ENCODE data around the gene EFR3B.

The EFR3B gene

DNA sequence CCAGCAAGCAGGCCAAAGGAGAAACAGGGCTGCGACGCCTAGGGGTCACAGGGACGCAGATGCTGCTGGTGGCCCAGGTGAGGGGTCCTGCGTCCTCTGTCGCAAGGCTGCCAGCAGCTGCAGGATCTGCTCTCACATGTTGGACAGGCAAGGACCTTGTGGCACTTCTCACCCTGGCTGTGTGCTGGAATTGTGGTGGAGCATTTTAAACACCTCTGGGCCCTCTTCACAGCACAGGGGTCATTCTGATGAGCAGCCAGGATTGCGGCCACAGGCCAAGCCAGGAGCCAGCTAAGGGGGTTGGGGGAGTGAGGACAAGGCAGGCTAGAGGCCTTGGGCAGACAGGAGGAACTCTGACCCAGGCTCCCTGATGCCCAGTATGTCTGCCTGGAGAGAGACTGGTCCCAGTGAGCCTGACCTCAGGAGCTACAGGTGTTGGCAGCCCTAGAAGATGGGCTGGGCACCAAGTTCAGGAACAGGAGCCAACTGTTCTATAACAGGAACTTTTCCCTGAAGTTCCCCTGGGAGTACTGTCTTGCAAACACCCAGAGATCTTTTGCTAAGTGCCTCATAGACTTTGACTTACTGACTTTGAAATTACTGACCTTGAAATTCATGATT, 40.2 kb downstream of the EFR3B start (continued):
- TF ChIP-seq PPARA (CRISPR knock-in tag; IDR thresholded peaks at IDR 0.05; ENCODE audit: borderline replicate concordance) (no peak), ZNF70 (CRISPR knock-in tag; IDR thresholded peaks at IDR 0.05) (no peak), ISL1 (CRISPR knock-in tag; IDR thresholded peaks at IDR 0.05) (no peak)

DNA sequence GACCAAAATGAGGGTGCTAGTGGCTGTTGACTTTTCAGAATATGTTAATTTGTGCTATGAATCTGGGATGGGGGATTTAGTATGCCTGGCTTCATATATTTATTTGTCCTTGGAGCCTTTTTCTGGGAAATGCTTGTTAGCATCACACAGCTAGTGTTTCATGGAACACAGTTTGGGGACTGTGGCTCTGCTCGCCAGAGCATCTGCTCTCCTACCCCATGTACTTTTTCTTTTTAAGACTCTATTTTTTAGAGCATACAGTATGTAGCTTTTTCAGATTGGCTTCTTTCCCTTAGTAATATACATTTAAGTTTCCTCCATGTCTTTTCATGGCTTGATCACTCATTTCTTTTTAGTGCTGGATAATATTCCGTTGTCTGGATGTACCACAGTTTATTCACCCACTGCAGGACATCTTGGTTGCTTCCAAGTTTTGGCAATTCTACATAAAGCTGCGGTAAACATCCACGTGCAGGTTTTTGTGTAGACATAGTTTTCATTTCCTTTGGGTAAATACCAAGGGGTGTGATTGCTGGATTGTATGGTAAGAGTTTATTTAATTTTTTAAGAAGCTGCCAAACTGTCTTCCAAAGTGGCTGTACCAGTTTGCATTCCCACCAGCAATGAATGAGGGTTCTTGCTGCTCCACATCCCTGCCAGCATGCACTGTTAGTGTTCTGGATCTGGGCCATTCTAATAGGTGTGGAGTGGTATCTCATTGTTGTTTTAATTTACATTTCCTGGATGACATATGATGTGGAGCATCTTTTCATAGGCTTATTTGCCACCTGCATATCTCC, 44.1 kb downstream of the EFR3B start:
- ATAC-seq: no peak
- TF ChIP-seq ZNF8 (CRISPR knock-in tag; IDR thresholded peaks at IDR 0.05) (peak; percentile 74), PPARA (CRISPR knock-in tag; IDR thresholded peaks at IDR 0.05; ENCODE audit: borderline replicate concordance) (no peak)
- TF ChIP-seq, protein P1, sequence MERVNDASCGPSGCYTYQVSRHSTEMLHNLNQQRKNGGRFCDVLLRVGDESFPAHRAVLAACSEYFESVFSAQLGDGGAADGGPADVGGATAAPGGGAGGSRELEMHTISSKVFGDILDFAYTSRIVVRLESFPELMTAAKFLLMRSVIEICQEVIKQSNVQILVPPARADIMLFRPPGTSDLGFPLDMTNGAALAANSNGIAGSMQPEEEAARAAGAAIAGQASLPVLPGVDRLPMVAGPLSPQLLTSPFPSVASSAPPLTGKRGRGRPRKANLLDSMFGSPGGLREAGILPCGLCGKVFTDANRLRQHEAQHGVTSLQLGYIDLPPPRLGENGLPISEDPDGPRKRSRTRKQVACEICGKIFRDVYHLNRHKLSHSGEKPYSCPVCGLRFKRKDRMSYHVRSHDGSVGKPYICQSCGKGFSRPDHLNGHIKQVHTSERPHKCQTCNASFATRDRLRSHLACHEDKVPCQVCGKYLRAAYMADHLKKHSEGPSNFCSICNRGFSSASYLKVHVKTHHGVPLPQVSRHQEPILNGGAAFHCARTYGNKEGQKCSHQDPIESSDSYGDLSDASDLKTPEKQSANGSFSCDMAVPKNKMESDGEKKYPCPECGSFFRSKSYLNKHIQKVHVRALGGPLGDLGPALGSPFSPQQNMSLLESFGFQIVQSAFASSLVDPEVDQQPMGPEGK (CRISPR knock-in tag; IDR thresholded peaks at IDR 0.05; ENCODE audit: borderline replicate concordance): no peak

DNA sequence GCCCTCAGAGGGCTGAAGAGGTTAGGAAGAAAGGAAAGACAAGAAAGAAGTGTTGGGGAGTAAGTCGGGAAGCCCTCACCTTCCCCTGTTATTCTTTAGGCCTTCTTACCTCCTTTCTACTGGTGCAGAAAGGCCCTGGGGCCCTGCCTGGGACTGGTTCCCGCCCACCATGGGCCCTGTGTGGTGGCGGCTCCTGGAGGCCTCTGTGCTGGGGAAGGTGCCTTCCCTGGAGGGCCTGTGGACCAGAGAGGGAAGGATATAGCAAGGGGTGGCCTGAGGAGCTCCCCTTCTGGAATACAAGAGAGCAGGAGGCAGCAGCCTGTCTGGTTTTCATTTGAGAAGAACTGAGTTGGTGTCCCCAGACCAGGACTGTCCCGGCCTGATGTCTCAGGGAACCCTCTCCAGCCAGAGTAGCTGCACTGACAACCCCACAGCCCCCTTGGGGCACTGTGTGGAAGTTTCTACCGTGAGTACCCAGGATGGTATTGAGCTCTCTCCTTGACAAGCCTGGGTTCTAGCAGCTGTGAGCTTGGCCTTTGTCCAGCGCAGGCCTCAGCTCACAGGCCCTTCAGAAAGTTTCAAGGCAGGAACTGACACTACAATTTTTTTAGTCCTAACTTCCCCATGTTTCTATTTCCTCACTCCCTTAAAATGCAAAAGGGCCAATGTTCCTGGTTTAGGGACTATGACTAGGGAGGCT, 47.1 kb downstream of the EFR3B start:
- ATAC-seq: no peak; the same call in 2 of the 3 replicates

DNA sequence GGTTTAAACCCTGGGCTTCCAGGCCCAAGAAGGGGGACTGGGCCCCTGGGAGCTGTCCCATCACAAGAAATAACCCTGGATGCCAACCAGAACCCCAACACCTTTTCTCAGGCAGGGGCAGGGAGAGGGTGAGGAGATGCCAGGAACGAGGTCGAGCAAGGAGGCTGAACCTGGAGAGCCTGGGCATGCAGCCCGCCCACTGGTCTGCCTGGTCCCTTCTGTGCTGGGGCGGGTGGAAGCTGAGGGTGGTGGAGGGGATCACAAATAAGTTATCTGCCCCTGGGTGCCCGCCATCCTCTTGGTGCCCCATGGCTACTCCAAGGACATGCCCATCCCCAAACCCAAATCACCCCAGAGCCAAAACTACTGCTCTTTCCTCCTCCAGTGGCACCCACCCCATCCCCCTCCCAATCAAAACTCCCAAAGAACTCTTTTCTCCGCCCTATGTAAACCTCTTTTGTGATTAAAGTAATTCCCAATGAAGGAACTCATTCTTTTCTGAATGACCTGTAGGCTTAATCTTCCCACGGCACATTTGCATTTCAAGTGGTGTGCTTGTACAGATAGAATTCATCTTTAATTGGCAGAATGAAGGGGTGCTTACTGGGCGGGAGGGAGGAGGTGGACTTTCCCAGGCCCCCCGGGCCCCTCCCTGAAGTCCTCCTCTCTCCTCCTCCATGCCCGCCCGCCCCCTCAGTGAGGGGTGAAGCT, 47.9 kb downstream of the EFR3B start:
- no peak for TF ChIP-seq TCF4 (CRISPR knock-in tag; IDR thresholded peaks at IDR 0.05; ENCODE audit: borderline replicate concordance)
- no peak for TF ChIP-seq BACH2 (CRISPR knock-in tag; IDR thresholded peaks at IDR 0.05; ENCODE audit: borderline replicate concordance)
- no peak for TF ChIP-seq ZNF70 (CRISPR knock-in tag; IDR thresholded peaks at IDR 0.05)
- TF ChIP-seq ESRRG (CRISPR knock-in tag; IDR thresholded peaks at IDR 0.05): no peak
- TF ChIP-seq TOX (CRISPR knock-in tag; IDR thresholded peaks at IDR 0.05; ENCODE audit: borderline replicate concordance): no peak
- TF ChIP-seq, protein P1 (CRISPR knock-in tag; IDR thresholded peaks at IDR 0.05; ENCODE audit: borderline replicate concordance): no peak
- TF ChIP-seq, protein P2, sequence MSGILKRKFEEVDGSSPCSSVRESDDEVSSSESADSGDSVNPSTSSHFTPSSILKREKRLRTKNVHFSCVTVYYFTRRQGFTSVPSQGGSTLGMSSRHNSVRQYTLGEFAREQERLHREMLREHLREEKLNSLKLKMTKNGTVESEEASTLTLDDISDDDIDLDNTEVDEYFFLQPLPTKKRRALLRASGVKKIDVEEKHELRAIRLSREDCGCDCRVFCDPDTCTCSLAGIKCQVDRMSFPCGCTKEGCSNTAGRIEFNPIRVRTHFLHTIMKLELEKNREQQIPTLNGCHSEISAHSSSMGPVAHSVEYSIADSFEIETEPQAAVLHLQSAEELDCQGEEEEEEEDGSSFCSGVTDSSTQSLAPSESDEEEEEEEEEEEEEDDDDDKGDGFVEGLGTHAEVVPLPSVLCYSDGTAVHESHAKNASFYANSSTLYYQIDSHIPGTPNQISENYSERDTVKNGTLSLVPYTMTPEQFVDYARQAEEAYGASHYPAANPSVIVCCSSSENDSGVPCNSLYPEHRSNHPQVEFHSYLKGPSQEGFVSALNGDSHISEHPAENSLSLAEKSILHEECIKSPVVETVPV (CRISPR knock-in tag; IDR thresholded peaks at IDR 0.05): no peak
- no peak for TF ChIP-seq PPARA (CRISPR knock-in tag; IDR thresholded peaks at IDR 0.05; ENCODE audit: borderline replicate concordance)
- TF ChIP-seq RARB (CRISPR knock-in tag; IDR thresholded peaks at IDR 0.05): no peak
- no peak for TF ChIP-seq ZNF8 (CRISPR knock-in tag; IDR thresholded peaks at IDR 0.05)
- no peak for TF ChIP-seq SNAI2 (CRISPR knock-in tag; IDR thresholded peaks at IDR 0.05)
- TF ChIP-seq, protein P3, sequence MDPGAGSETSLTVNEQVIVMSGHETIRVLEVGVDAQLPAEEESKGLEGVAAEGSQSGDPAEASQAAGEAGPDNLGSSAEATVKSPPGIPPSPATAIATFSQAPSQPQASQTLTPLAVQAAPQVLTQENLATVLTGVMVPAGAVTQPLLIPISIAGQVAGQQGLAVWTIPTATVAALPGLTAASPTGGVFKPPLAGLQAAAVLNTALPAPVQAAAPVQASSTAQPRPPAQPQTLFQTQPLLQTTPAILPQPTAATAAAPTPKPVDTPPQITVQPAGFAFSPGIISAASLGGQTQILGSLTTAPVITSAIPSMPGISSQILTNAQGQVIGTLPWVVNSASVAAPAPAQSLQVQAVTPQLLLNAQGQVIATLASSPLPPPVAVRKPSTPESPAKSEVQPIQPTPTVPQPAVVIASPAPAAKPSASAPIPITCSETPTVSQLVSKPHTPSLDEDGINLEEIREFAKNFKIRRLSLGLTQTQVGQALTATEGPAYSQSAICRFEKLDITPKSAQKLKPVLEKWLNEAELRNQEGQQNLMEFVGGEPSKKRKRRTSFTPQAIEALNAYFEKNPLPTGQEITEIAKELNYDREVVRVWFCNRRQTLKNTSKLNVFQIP (CRISPR knock-in tag; IDR thresholded peaks at IDR 0.05; ENCODE audit: borderline replicate concordance, low read depth): no peak
- no peak for TF ChIP-seq CSDC2 (CRISPR knock-in tag; IDR thresholded peaks at IDR 0.05)
- TF ChIP-seq GLIS3 (CRISPR knock-in tag; IDR thresholded peaks at IDR 0.05): no peak
- ATAC-seq: no peak

More for the DNA sequence above, 47.1 kb downstream of the EFR3B start:
- TF ChIP-seq ZNF70 (CRISPR knock-in tag; IDR thresholded peaks at IDR 0.05): no peak
- no peak for TF ChIP-seq CSDC2 (CRISPR knock-in tag; IDR thresholded peaks at IDR 0.05)
- TF ChIP-seq RARB (CRISPR knock-in tag; IDR thresholded peaks at IDR 0.05): no peak
- no peak for TF ChIP-seq OSR1 (CRISPR knock-in tag; IDR thresholded peaks at IDR 0.05)
- TF ChIP-seq TCF4 (CRISPR knock-in tag; IDR thresholded peaks at IDR 0.05; ENCODE audit: borderline replicate concordance): no peak
- no peak for TF ChIP-seq SNAI2 (CRISPR knock-in tag; IDR thresholded peaks at IDR 0.05)

Data from SK-N-SH treated with all-trans-retinoic acid at 6 μM for 48 hours (cell line).